Body of pancreas (tissue), 4 donors: ENCODE results near the gene MIF4GD. TPM values are rescaled to one million over a fixed set of nuclear protein-coding genes. Genes with fewer than 3 reads are reported as not detected.

Experiments used
- ATAC-seq: fragments of 150-250 bp; one replicate; pipeline ENCODE4 v1.9.1; 2016
- DNase-seq, 4 donors: peaks; one replicate each; pipeline ENCODE4 v3.0.0-alpha.2; 2019
- H3K27ac ChIP-seq, 4 donors: fragments of 200-600 bp; sonication (generic); 1 replicate in 3 of 4; 2 replicates in 1 of 4; pipeline versions ENCODE4 v1.5.1 to v1.6.1; 2016 to 2019; ENCODE audit warnings: mild to moderate bottlenecking in 1 of 4, mixed read lengths in 1 of 4, moderate library complexity in 1 of 4
- H3K27me3 ChIP-seq, 2 donors: fragments of 200-600 bp; sonication (generic); one replicate each; pipeline ENCODE4 v1.6.0; 2016; ENCODE audit warnings: mild to moderate bottlenecking in 1 of 2
- H3K36me3 ChIP-seq, 2 donors: fragments of 200-600 bp; sonication (generic); replicated peaks in 1 of 2; 2 replicates each; pipeline ENCODE4 v1.5.1; 2016; ENCODE audit warnings: low read depth in 2 of 2; ENCODE audit not compliant: insufficient read depth in 1 of 2
- H3K4me1 ChIP-seq: fragments of 200-600 bp; sonication (generic); one replicate; pipeline ENCODE4 v1.6.0; 2016
- H3K4me3 ChIP-seq, 2 donors: fragments of 200-600 bp; sonication (generic); 1 replicate in 1 of 2; 2 replicates in 1 of 2; pipeline ENCODE4 v1.5.1; 2016 to 2019
- H3K9me3 ChIP-seq, 3 donors: fragments of 200-600 bp; sonication (generic); 1 replicate in 2 of 3; 2 replicates in 1 of 3; pipeline ENCODE4 v1.5.1; 2016
- CTCF ChIP-seq, 7 experiments: fragments of 450-650 bp in 4 of 7; fragments of 200-600 bp in 3 of 7; sonication (generic) in 3 of 7; IDR thresholded peaks; one replicate each; pipeline ENCODE4 v1.5.1; 2016 to 2019; ENCODE audit warnings: antibody characterized with exemption in 7 of 7
- POLR2A ChIP-seq, 3 donors: fragments of 450-650 bp; IDR thresholded peaks; one replicate each; pipeline ENCODE4 v1.6.1; 2016; ENCODE audit warnings: antibody characterized with exemption in 3 of 3, mild to moderate bottlenecking in 2 of 3
- WGBS, 2 donors: methylation state at CpG; one replicate each; pipeline ENCODE4 v1.1.5; 2017; 5-methylcytosine and 5-hydroxymethylcytosine counted together
- intact Hi-C: fragments of 100-400 bp; cut with DNase I; formaldehyde crosslinking; loops from one replicate; pipeline ENCODE4 v1.15.1; 2023
- total RNA-seq, 2 donors: library from RNA; depleted of rRNA; stranded (reverse); fragments of >200 nt; gene quantifications; one replicate each; pipeline ENCODE4 v1.1.0, GENCODE V29; 2016

The MIF4GD gene
- total RNA-seq, 2 donors from 2014 or later, result 20.5 to 26.4 TPM

GRCh38 chr17:75277664-75278071 lies 6.6 kb upstream of the MIF4GD start:
- Histone ChIP-seq H3K36me3 (peaks cover 0 to 1% of the 10 kb centered on the region in 2 donors), H3K4me1 (peaks cover 5% of the 10 kb centered on the region), H3K9me3 (no peaks in the 10 kb centered on the region), H3K27ac (no peak overlapping the region), H3K4me3 (no peak overlapping the region), H3K27me3 (no peaks in the 10 kb centered on the region)
- DNase-seq (no peak), ATAC-seq (no peak)
- WGBS, 2 donors, result 79 to 97% methylated on average over 3 to 6 of the region's 6 CpGs
- intact Hi-C loops, result no loop called here
- TF ChIP-seq POLR2A (IDR thresholded peaks at IDR 0.05) (no peak), CTCF (IDR thresholded peaks at IDR 0.05) (no peak)

GRCh38 chr17:75273977-75274708 lies 3.1 kb upstream of the MIF4GD start:
- no peaks in the 10 kb centered on the region for H3K9me3 ChIP-seq
- no peak overlapping the region for H3K27ac ChIP-seq
- H3K36me3 ChIP-seq, result no peaks in the 10 kb centered on the region
- ATAC-seq (no peak), DNase-seq (no peak)
- no peaks in the 10 kb centered on the region for H3K27me3 ChIP-seq
- H3K4me3 ChIP-seq, result no peak overlapping the region
- no peak for TF ChIP-seq POLR2A (IDR thresholded peaks at IDR 0.05)
- no peak for TF ChIP-seq CTCF (IDR thresholded peaks at IDR 0.05)
- intact Hi-C loops, result no loop called here
- peaks cover 26% of the 10 kb centered on the region for H3K4me1 ChIP-seq
- 80 to 85% methylated on average over 7 of the region's 7 CpGs for WGBS, 2 donors

- Histone ChIP-seq H3K36me3 (no peaks in the 10 kb centered on the region), H3K9me3 (no peaks in the 10 kb centered on the region), H3K4me3 (no peak overlapping the region), H3K27ac (peak overlapping the region in 1 of 4 donors; percentile 16), H3K4me1 (peaks cover 26% of the 10 kb centered on the region), H3K27me3 (no peaks in the 10 kb centered on the region)
- intact Hi-C loops, result no loop called here
- no peak for TF ChIP-seq POLR2A (IDR thresholded peaks at IDR 0.05)
- TF ChIP-seq CTCF (IDR thresholded peaks at IDR 0.05), result no peak
- ATAC-seq (no peak), DNase-seq (no peak)
- 48 to 59% methylated on average over 3 of the region's 3 CpGs for WGBS, 2 donors
Observed at GRCh38 chr17:75272848-75273184, 1.8 kb upstream of the MIF4GD start.

GRCh38 chr17:75271955-75272847 lies 1.2 kb upstream of the MIF4GD start:
- intact Hi-C loops, result no loop called here
- peak in 3 of 4 donors; percentile 34 to 60 (median 44) for DNase-seq
- WGBS, 2 donors, result 13 to 30% methylated on average over 12 to 23 of the region's 24 CpGs

More at GRCh38 chr17:75271955-75272847, 1.2 kb upstream of the MIF4GD start:
- peaks cover 26% of the 10 kb centered on the region for H3K4me1 ChIP-seq
- H3K36me3 ChIP-seq, result no peaks in the 10 kb centered on the region
- H3K4me3 ChIP-seq, result peak overlapping the region; percentile 72 to 80
- H3K27ac ChIP-seq, result peak overlapping the region in 3 of 4 donors; percentile 96 to 97 (median 97)
- TF ChIP-seq CTCF (IDR thresholded peaks at IDR 0.05), result no peak
- no peaks in the 10 kb centered on the region for H3K27me3 ChIP-seq
- ATAC-seq, result no peak
- no peaks in the 10 kb centered on the region for H3K9me3 ChIP-seq
